Measurements from ENCODE around the gene SUGT1.

DNA sequence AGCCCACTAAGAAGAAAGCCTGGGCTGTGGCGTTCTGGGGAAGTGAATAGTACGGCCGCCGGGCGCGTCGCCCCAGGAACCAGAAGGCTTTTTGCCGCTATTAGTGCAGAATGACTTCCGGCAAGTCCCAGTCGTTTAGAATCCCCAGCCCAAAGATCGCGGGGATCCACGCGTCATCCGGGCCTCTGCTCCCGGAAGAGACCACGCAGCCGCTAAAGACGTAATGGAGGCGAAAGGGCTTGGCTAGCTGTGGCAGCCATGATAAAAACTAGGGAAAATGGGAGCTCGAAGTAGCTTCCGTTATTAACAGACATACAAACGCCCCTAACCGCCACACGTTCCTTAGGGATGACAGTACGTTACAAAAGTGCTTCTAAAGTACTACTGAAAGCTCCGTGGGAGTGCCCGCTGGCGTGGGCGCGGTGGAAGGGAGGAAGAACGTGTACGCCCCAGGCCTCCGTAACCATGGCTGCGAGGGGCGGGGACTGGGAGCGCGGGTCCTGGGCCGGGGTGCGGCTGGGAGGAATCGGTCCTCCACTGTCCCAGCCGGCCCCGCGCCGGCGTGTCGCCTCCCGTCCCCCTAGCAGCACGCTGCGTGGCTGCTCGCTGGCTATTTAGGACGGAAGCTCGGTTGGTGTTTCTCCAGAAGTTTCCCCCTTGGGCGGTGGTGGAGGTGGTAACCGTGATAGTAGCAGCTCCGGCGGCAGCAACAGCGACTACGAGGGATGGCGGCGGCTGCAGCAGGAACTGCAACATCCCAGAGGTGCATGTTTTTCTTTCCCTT, at the start of gene SUGT1:
- TF ChIP-seq EZH2 (IDR thresholded peaks at IDR 0.05; ENCODE audit: borderline replicate concordance, insufficient read depth, low read length, poor library complexity, severe bottlenecking) (no peak), RAD21 (conservative IDR thresholded peaks at IDR 0.05) (peak; percentile 61)
- TF ChIP-seq, protein P1, sequence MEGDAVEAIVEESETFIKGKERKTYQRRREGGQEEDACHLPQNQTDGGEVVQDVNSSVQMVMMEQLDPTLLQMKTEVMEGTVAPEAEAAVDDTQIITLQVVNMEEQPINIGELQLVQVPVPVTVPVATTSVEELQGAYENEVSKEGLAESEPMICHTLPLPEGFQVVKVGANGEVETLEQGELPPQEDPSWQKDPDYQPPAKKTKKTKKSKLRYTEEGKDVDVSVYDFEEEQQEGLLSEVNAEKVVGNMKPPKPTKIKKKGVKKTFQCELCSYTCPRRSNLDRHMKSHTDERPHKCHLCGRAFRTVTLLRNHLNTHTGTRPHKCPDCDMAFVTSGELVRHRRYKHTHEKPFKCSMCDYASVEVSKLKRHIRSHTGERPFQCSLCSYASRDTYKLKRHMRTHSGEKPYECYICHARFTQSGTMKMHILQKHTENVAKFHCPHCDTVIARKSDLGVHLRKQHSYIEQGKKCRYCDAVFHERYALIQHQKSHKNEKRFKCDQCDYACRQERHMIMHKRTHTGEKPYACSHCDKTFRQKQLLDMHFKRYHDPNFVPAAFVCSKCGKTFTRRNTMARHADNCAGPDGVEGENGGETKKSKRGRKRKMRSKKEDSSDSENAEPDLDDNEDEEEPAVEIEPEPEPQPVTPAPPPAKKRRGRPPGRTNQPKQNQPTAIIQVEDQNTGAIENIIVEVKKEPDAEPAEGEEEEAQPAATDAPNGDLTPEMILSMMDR (IDR thresholded peaks at IDR 0.05; ENCODE audit: poor library complexity, severe bottlenecking): peak; percentile 92

All from neural cell (in vitro differentiated cells).